GM12801 (cell line): ENCODE results near the gene TFDP1.

Source experiments
- TF ChIP-seq, protein P1 (sequence below): IDR thresholded peaks from one replicate; pipeline ENCODE4 v1.5.1; 2011; ENCODE audit warnings: control low read depth; ENCODE audit not compliant: insufficient read length; ENCODE audit errors: extremely low read depth

Gene TFDP1

DNA sequence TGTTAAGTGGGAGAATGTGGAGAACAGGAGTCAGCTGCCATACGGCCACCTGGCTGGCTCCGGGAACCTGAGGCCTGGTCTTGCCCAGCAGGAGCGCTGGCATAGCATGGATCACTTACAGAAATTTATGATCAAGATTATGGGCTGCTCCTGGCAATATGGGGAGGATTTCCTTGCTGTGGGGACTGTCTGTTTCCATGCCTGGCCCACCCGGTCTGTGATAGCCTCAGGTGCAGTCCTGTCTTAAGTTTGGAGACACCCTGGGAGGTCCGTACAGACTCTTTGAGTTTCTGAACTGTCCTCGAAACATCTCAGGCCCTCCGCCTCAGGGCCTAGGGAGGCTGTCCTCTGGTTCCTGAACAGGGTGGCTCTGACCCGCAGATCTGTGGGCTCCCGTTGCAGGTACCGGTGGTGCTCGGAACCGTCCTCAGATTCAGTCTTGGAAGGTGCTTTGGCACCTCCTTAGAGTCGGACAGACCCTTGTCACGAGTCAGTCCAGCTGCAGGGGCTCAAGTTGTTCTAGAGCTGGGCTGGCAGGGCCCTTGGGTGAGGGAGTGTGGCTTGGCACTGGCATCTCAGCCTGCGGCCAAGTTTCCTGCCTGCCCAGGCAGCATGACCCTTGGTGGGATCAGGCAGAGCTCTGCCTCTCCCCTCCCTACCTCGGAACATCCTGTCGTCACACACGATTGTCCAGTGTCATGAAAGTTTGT, 4.9 kb downstream of the TFDP1 start:
- TF ChIP-seq, protein P1, sequence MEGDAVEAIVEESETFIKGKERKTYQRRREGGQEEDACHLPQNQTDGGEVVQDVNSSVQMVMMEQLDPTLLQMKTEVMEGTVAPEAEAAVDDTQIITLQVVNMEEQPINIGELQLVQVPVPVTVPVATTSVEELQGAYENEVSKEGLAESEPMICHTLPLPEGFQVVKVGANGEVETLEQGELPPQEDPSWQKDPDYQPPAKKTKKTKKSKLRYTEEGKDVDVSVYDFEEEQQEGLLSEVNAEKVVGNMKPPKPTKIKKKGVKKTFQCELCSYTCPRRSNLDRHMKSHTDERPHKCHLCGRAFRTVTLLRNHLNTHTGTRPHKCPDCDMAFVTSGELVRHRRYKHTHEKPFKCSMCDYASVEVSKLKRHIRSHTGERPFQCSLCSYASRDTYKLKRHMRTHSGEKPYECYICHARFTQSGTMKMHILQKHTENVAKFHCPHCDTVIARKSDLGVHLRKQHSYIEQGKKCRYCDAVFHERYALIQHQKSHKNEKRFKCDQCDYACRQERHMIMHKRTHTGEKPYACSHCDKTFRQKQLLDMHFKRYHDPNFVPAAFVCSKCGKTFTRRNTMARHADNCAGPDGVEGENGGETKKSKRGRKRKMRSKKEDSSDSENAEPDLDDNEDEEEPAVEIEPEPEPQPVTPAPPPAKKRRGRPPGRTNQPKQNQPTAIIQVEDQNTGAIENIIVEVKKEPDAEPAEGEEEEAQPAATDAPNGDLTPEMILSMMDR, result no peak

DNA sequence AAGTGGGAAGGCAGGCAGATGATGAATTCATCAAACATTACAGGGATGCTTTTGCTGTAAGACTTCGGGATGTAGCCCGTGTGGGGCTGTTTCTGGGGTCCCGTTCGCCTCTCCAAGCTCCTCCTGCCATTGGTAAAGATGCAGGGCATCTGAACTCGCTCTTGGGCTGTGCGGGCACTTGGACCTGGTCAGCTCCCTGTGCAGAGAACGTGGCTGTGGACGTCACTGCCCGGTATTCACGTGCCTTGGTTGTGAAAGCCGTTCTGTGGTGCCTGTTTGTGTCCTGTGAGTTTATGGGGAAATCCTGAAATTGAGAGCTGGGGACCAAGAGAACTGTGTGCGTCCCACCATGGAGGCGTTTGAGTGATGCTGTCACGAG, 5.4 kb downstream of the TFDP1 start:
- TF ChIP-seq, protein P1, result no peak

DNA sequence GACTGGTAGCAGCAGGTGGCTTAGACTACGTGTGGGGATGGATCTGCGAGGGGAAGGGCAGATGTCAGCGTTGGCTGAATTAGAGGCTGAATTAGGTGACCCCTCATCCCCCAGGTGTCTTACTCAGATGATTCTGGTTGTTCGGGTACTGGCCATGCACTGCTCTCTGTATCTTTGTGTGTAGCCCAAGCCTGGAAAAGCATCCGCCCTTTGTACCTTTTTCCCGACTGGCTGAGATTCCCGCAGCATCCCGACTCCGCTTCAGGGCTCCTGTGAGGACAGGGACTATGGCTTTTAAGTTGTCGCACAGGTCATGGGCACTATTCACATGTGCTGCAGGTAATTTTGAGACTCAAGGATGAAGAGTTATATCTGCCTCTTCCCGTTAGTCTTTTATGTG, 7.2 kb downstream of the TFDP1 start:
- TF ChIP-seq, protein P1, result no peak

DNA sequence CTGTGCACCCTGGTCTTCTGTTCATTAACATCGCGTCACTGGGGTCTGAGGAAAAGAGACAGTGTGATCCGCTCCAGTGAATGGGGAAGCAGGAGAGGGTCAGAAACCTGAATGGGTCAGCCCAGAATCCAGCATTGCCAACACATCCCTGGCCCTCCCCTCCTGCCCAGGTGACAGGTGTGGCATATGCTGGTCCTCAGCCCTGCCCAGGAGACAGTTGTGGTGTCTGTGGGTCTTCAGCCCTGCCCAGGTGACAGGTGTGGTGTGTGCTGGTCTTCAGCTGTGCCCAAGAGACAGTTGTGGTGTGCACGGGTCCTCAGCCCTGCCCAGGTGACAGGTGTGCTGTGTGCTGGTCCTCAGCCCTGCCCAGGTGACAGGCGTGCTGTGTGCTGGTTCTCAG, 8.0 kb downstream of the TFDP1 start:
- TF ChIP-seq, protein P1, result no peak

DNA sequence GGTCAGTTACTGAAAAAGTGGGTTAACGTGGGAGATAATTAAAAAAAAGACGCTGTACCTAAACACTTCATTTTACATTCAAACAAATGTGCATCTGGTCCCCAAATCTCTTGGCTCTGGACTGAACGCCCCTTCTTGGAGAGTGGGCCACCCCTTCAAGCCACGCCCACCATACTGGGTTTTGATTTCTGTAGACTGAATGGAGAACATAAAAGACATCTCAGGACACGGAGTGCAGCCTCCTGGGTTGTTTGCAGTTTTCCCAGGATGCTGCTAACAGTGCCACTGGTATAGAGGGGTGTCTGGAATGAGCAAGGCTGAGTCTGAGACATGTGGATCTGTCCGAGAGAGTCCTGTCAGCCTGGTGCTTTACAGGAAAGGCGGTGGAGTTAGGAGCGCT, 10.6 kb downstream of the TFDP1 start:
- TF ChIP-seq, protein P1, result no peak

DNA sequence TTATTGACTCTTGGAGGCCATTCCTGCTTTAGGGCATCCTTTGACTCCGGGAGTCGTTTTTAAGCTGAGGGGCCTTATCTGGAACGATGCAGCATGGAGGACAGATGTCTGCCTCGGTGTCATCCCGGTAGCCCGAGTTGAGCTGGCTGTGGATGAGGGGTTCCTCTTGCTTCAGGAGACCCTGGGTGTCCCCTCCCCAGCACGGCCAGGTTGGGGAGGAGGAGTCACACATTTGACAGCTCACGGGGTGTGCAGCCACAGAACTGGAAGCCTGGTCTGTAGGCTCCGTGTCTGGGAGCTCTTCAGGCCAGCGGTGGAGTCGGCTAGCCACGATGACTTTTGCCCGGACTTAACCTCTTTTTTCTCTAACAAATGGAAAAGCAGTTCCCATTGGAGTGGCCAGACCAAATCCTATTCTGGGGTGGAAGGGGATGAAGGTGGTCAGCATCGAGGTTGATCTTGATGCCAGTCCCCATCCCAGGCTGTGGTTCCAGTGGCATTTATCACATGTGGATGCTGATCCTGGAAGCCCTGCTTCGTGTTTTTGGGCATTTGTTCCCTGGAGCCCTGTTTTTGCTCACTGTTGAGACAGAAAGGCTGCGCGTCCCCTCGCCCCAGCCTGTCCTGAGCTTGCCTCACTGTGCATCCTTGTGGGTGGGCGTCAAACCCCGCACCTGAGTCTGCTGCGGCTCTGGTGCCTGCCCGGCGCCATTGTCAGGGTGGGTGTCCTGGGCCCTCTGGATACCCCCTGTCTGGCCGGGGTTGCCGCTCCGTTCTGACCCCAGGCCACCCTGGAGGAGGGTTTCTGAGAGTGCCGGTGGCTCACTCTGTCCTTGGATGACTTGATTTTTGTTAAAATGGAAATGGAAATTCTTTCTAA, 12.0 kb downstream of the TFDP1 start:
- TF ChIP-seq, protein P1, result no peak

DNA sequence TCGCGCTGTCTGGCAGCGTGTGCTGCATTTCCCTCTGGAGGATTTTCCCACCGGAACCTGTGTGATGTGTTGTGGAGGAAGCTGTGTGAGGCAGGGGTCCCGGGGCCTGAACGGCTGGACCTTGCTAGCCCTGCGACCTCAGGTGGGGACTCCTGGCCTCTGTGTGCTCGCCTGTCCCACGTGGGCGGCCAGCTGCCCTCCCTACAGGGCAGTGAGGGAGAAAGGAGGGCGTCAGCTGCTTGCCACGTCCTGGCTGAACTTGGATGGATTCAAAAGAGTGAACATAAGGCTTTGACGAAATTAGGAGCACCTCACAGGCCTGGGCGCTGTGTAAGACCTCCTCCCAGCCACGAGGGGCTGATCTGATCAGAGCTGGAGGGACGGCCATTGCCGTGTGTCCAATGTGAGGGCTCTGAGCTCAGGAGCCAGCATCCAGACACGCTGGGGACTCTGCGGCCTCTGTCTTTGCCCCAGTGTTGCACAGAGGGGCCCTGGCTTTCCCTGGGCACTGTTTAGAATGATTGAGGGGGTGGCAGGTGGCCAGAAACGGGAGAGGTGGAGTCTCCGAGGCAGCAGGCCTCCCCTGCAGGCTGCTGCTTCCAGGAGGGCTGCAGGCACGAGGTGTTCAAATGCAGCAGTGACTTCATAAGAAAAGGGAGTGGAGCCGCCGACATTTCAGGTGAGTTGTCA, 13.0 kb downstream of the TFDP1 start:
- TF ChIP-seq, protein P1, result no peak
